Osteoblast (primary cell): Measurements from ENCODE around the gene TMEM109. TPM values are rescaled to one million over a fixed set of nuclear protein-coding genes. Genes with fewer than 3 reads are reported as not detected.
A peak's percentile ranks its signal among the peaks of the same experiment; 100 is the strongest.

ENCODE experiments used
- DNase-seq: peaks from one replicate; pipeline ENCODE4 v3.0.0; 2011; ENCODE audit warnings: low spot score, mixed read lengths; ENCODE audit not compliant: insufficient read length; ENCODE audit errors: missing footprints
- H2AFZ ChIP-seq: 2 replicates; pipeline ENCODE4 v1.6.0; 2011; ENCODE audit warnings: mild to moderate bottlenecking, low read length
- H3K27ac ChIP-seq: 2 replicates; pipeline ENCODE4 v1.5.1; 2011; ENCODE audit warnings: mild to moderate bottlenecking, low read depth, low read length, moderate library complexity
- H3K27me3 ChIP-seq: 2 replicates; pipeline ENCODE4 v1.6.0; 2012; ENCODE audit warnings: mild to moderate bottlenecking, control low read depth, inconsistent platforms, low read length, moderate library complexity; ENCODE audit not compliant: insufficient read depth
- H3K36me3 ChIP-seq: 2 replicates; pipeline ENCODE4 v1.5.1; 2011; ENCODE audit warnings: mild to moderate bottlenecking, low read length, control low read depth, moderate library complexity; ENCODE audit not compliant: insufficient read depth
- H3K4me1 ChIP-seq: 2 replicates; pipeline ENCODE4 v1.5.1; 2011; ENCODE audit warnings: mild to moderate bottlenecking, low read length, control low read depth, moderate library complexity; ENCODE audit not compliant: insufficient read depth
- H3K4me2 ChIP-seq: 2 replicates; pipeline ENCODE4 v1.6.0; 2011; ENCODE audit warnings: mild to moderate bottlenecking, low read length; ENCODE audit not compliant: insufficient read depth
- H3K4me3 ChIP-seq: fragments of 200-600 bp; sonication (generic); 3 replicates; pipeline ENCODE4 v1.5.1; 2012; ENCODE audit warnings: mild to moderate bottlenecking, low read length, inconsistent platforms; ENCODE audit not compliant: insufficient read depth
- H3K79me2 ChIP-seq: 2 replicates; pipeline ENCODE4 v1.6.0; 2012; ENCODE audit warnings: mild to moderate bottlenecking, low read length, control low read depth, inconsistent platforms; ENCODE audit not compliant: insufficient read depth
- H3K9me3 ChIP-seq: 2 replicates; pipeline ENCODE4 v1.5.1; 2011; ENCODE audit warnings: low read depth, low read length, control low read depth
- H4K20me1 ChIP-seq: 2 replicates; pipeline ENCODE4 v1.6.0; 2012; ENCODE audit warnings: mild to moderate bottlenecking, low read length, control low read depth; ENCODE audit not compliant: insufficient read depth
- CTCF ChIP-seq: IDR thresholded peaks from 2 replicates; pipeline ENCODE4 v1.5.1; 2011; ENCODE audit warnings: mild to moderate bottlenecking, low read depth, low read length, moderate library complexity; ENCODE audit errors: extremely low read depth
- total RNA-seq: library from RNA; depleted of rRNA; stranded (reverse); fragments of >200 nt; gene quantifications from 2 replicates; pipeline ENCODE4 v1.2.3, GENCODE V29; 2012

TMEM109 gene
- total RNA-seq, 1 donor, result 36.6 TPM

- Histone ChIP-seq H4K20me1 (no peaks in the 10 kb centered on the region), H3K27ac (peak within 1 kb of the TSS; percentile 62), H3K4me2 (peak within 1 kb of the TSS; percentile 95), H2AFZ (peak within 1 kb of the TSS; percentile 99), H3K4me1 (peaks cover 8% of the 10 kb centered on the region), H3K9me3 (no peaks in the 10 kb centered on the region), H3K27me3 (no peaks in the 10 kb centered on the region), H3K4me3 (peak within 1 kb of the TSS; percentile 78), H3K79me2 (no peaks in the 10 kb centered on the region), H3K36me3 (no peaks in the 10 kb centered on the region)
- no peak for TF ChIP-seq CTCF
- peak; percentile 89 for DNase-seq
Measured at GRCh38 chr11:60951904-60952741, 38.2 kb downstream of the TMEM109 start, which contains the start of gene SLC15A3. Gene SLC15A3, minus strand, starts transcription at chr11:60952176. Its CDS starts 625 bp downstream, at chr11:60951551.

GRCh38 chr11:60952742-60953170 is 38.8 kb downstream of the TMEM109 start:
- peak overlapping the region; percentile 62 for H3K27ac ChIP-seq
- H4K20me1 ChIP-seq, result no peaks in the 10 kb centered on the region
- no peaks in the 10 kb centered on the region for H3K36me3 ChIP-seq
- H3K4me3 ChIP-seq, result peak overlapping the region; percentile 78
- H3K4me2 ChIP-seq, result peak overlapping the region; percentile 95
- H3K27me3 ChIP-seq, result no peaks in the 10 kb centered on the region
- H3K9me3 ChIP-seq, result no peaks in the 10 kb centered on the region
- H2AFZ ChIP-seq, result peak overlapping the region; percentile 99
- H3K4me1 ChIP-seq, result peaks cover 11% of the 10 kb centered on the region
- no peak for DNase-seq
- H3K79me2 ChIP-seq, result no peaks in the 10 kb centered on the region
- no peak for TF ChIP-seq CTCF

GRCh38 chr11:60953781-60954180 is 39.8 kb downstream of the TMEM109 start:
- H3K27ac ChIP-seq, result no peak overlapping the region
- no peaks in the 10 kb centered on the region for H3K79me2 ChIP-seq
- H3K4me2 ChIP-seq, result no peak overlapping the region
- H3K4me3 ChIP-seq, result no peak overlapping the region
- no peaks in the 10 kb centered on the region for H3K27me3 ChIP-seq
- TF ChIP-seq CTCF, result no peak
- H3K36me3 ChIP-seq, result no peaks in the 10 kb centered on the region
- peaks cover 11% of the 10 kb centered on the region for H3K4me1 ChIP-seq
- DNase-seq, result no peak
- H3K9me3 ChIP-seq, result no peaks in the 10 kb centered on the region
- no peaks in the 10 kb centered on the region for H4K20me1 ChIP-seq
- H2AFZ ChIP-seq, result peak overlapping the region; percentile 76

- H3K79me2 ChIP-seq, result no peaks in the 10 kb centered on the region
- H3K4me2 ChIP-seq, result no peak overlapping the region
- H3K9me3 ChIP-seq, result no peaks in the 10 kb centered on the region
- no peaks in the 10 kb centered on the region for H4K20me1 ChIP-seq
- no peak for TF ChIP-seq CTCF
- no peaks in the 10 kb centered on the region for H3K36me3 ChIP-seq
- H3K27ac ChIP-seq, result no peak overlapping the region
- H3K4me3 ChIP-seq, result no peak overlapping the region
- peaks cover 11% of the 10 kb centered on the region for H3K4me1 ChIP-seq
- H2AFZ ChIP-seq, result no peak overlapping the region
- H3K27me3 ChIP-seq, result no peaks in the 10 kb centered on the region
- no peak for DNase-seq
Measured at GRCh38 chr11:60954421-60954820, 40.5 kb downstream of the TMEM109 start.
